OCI-LY3 (cell line): Measurements from ENCODE around the gene STK32A.

Source experiments
- H2AFZ ChIP-seq: fragments of 200-600, 300-600 bp; shearing (Covaris generic); 2 replicates; pipeline ENCODE4 v1.6.0; 2014; ENCODE audit warnings: antibody characterized with exemption, low read depth, low read length
- H3K27ac ChIP-seq: fragments of 200-600, 300-600 bp; sonication (generic); 2 replicates; pipeline ENCODE4 v1.5.1; 2014; ENCODE audit warnings: mild to moderate bottlenecking, low read length, moderate library complexity, mixed read lengths
- H3K27me3 ChIP-seq: fragments of 200-600, 300-600 bp; sonication (generic); 2 replicates; pipeline ENCODE4 v1.6.1; 2014; ENCODE audit warnings: low read depth, low read length, mixed read lengths
- H3K36me3 ChIP-seq: fragments of 200-600, 300-600 bp; sonication (generic); replicated peaks from 2 replicates; pipeline ENCODE3; 2014; ENCODE audit warnings: low read depth, low read length, mixed read lengths
- H3K4me1 ChIP-seq: fragments of 300-600, 200-600 bp; sonication (generic); 2 replicates; pipeline ENCODE4 v1.6.1; 2014; ENCODE audit warnings: low read length, mixed read lengths
- H3K4me2 ChIP-seq: fragments of 200-600, 300-600 bp; sonication (generic); 2 replicates; pipeline ENCODE4 v1.6.1; 2014; ENCODE audit warnings: low read length, mixed read lengths
- H3K4me3 ChIP-seq: fragments of 300-600, 200-600 bp; sonication (generic); 2 replicates; pipeline ENCODE4 v1.5.1; 2014; ENCODE audit warnings: antibody characterized with exemption, mild to moderate bottlenecking, low read length, moderate library complexity
- H3K79me2 ChIP-seq: fragments of 300-600, 200-600 bp; shearing (Covaris generic); 2 replicates; pipeline ENCODE4 v1.6.1; 2014; ENCODE audit warnings: mild to moderate bottlenecking, low read length, mixed read lengths
- H3K9ac ChIP-seq: fragments of 300-600, 200-600 bp; shearing (Covaris generic); 2 replicates; pipeline ENCODE4 v1.6.0; 2014; ENCODE audit warnings: mild to moderate bottlenecking, low read length, moderate library complexity
- H3K9me3 ChIP-seq: fragments of 200-600, 300-600 bp; shearing (Covaris generic); 2 replicates; pipeline ENCODE4 v1.6.1; 2014; ENCODE audit warnings: low read length, mixed read lengths; ENCODE audit not compliant: insufficient read depth
- H4K20me1 ChIP-seq: fragments of 200-600, 300-600 bp; sonication (generic); 2 replicates; pipeline ENCODE4 v1.6.1; 2016; ENCODE audit warnings: low read length, mixed read lengths; ENCODE audit not compliant: insufficient read depth
- EZH2phosphoT487 ChIP-seq: fragments of 200-600 bp; shearing (Covaris generic); IDR thresholded peaks from 2 replicates; pipeline ENCODE4 v1.6.1; 2018; ENCODE audit warnings: antibody characterized with exemption, mixed run types, low read depth
- TF ChIP-seq, protein P1 (sequence below): fragments of 200-600, 300-600 bp; sonication (generic); IDR thresholded peaks from 2 replicates; pipeline ENCODE4 v1.5.1; 2014; ENCODE audit warnings: antibody characterized with exemption, low read length, low read depth

The STK32A gene

DNA sequence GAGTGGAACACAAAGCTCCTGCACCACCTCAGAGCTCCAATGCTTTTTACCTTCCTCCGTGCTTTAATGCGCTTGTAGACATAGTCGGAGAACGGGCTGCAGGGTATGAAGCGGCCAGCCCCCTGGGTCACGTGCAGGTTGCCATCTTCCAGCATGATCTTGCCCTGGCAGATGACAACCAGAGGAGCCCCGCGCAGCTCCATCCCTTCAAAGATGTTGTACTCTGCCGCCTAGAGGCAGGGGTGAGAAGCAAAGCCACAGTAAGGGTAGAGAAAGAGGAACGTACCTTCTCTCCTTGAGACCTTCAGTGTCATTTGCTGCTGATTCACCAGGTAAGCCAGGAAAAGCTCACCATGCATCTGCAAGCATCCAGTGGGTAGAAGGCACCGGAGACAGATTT lies 162.8 kb downstream of the STK32A start:
- Histone ChIP-seq H3K4me1 (no peaks in the 10 kb centered on the region), H3K9me3 (no peaks in the 10 kb centered on the region), H3K36me3 (no peaks in the 10 kb centered on the region), H4K20me1 (no peaks in the 10 kb centered on the region), H2AFZ (no peak overlapping the region), H3K9ac (no peak overlapping the region), H3K79me2 (no peaks in the 10 kb centered on the region), H3K4me2 (no peak overlapping the region), H3K27me3 (no peaks in the 10 kb centered on the region), H3K4me3 (no peak overlapping the region), H3K27ac (no peak overlapping the region)
- TF ChIP-seq EZH2phosphoT487: no peak
- TF ChIP-seq, protein P1, sequence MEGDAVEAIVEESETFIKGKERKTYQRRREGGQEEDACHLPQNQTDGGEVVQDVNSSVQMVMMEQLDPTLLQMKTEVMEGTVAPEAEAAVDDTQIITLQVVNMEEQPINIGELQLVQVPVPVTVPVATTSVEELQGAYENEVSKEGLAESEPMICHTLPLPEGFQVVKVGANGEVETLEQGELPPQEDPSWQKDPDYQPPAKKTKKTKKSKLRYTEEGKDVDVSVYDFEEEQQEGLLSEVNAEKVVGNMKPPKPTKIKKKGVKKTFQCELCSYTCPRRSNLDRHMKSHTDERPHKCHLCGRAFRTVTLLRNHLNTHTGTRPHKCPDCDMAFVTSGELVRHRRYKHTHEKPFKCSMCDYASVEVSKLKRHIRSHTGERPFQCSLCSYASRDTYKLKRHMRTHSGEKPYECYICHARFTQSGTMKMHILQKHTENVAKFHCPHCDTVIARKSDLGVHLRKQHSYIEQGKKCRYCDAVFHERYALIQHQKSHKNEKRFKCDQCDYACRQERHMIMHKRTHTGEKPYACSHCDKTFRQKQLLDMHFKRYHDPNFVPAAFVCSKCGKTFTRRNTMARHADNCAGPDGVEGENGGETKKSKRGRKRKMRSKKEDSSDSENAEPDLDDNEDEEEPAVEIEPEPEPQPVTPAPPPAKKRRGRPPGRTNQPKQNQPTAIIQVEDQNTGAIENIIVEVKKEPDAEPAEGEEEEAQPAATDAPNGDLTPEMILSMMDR: no peak

DNA sequence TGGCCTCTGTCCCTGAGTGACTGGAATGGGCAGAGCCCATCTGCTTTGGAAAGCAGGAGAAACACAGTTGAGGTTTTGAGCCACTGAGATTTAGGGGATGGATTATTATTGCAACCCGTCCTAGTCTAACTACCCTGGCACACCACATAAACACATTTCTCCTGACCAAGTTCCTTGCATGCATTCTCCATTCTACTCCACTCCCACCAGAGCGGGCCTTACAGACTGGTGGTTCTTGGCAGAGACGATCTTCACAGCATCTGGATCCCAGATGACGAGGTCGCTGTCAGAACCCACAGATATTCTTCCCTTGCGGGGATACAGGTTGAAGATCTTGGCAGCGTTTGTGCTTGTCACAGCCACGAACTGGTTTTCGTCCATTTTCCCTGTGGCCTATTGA lies 164.0 kb downstream of the STK32A start:
- TF ChIP-seq, protein P1: no peak
- TF ChIP-seq EZH2phosphoT487: no peak
- no peak overlapping the region for H3K27ac ChIP-seq
- H4K20me1 ChIP-seq: no peaks in the 10 kb centered on the region
- H3K4me2 ChIP-seq: no peak overlapping the region
- no peak overlapping the region for H3K9ac ChIP-seq
- H3K27me3 ChIP-seq: no peaks in the 10 kb centered on the region
- H3K4me3 ChIP-seq: no peak overlapping the region
- H3K79me2 ChIP-seq: no peaks in the 10 kb centered on the region
- H2AFZ ChIP-seq: no peak overlapping the region
- H3K36me3 ChIP-seq: no peaks in the 10 kb centered on the region
- H3K4me1 ChIP-seq: no peaks in the 10 kb centered on the region
- H3K9me3 ChIP-seq: no peaks in the 10 kb centered on the region

DNA sequence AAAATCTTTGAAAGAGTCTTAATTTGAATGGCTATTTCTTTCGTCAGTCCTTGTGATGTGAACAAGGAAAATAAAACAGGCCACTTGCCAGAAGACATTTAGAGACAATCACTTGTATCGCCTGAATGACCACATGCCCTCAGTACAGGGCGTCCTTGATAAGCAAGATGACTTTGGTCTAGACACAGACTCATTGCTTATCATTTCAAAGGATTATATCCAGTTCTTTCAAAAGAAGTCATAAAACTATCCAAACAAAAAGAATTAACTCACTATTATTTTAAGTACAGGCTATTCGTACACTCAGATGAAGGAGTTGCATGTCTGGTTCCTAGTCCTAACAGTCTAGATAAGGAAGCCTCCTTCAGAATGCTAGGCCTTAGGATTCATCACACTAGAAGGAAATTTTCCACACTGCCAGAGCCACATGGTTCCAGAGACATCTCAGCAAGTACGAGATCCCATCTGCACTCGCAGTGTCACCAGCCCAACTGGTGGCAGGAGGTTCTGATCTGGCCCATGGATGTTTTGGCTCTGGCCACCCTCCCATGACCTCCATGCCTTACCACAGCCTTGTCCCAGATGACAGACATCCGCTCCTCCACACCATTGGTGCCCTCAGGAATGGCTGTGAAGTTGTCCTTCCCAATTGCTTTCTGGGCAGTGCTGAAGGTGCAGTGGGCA lies 165.4 kb downstream of the STK32A start:
- H4K20me1 ChIP-seq: no peaks in the 10 kb centered on the region
- H3K27ac ChIP-seq: no peak overlapping the region
- no peak overlapping the region for H2AFZ ChIP-seq
- no peaks in the 10 kb centered on the region for H3K4me1 ChIP-seq
- no peaks in the 10 kb centered on the region for H3K36me3 ChIP-seq
- H3K9ac ChIP-seq: no peak overlapping the region
- no peak overlapping the region for H3K4me2 ChIP-seq
- H3K27me3 ChIP-seq: no peaks in the 10 kb centered on the region
- H3K9me3 ChIP-seq: no peaks in the 10 kb centered on the region
- TF ChIP-seq, protein P1: no peak
- TF ChIP-seq EZH2phosphoT487: no peak
- H3K4me3 ChIP-seq: no peak overlapping the region
- no peaks in the 10 kb centered on the region for H3K79me2 ChIP-seq

DNA sequence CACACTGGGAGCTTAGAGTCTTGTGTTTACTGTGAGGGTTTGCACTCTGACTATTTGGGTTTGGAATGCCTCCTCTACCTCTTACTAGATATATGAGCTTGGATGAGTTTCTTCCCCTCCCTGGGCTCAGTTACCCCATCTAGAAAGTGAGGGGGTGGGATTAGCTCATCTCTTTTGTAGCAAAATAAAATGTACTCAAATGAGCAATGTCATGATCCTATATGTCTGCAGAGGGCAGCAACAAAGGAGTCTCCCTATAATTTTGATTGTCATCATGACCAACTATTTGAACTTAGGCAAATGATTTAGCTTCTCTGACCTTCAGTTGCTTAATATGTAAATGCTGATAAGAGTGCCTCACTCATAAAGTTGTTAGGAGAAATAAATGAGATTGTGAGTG lies 166.1 kb downstream of the STK32A start:
- no peaks in the 10 kb centered on the region for H4K20me1 ChIP-seq
- H3K9me3 ChIP-seq: no peaks in the 10 kb centered on the region
- H3K27me3 ChIP-seq: no peaks in the 10 kb centered on the region
- TF ChIP-seq EZH2phosphoT487: no peak
- TF ChIP-seq, protein P1: no peak
- no peak overlapping the region for H3K27ac ChIP-seq
- no peaks in the 10 kb centered on the region for H3K4me1 ChIP-seq
- no peaks in the 10 kb centered on the region for H3K36me3 ChIP-seq
- H3K4me2 ChIP-seq: no peak overlapping the region
- H3K9ac ChIP-seq: no peak overlapping the region
- no peaks in the 10 kb centered on the region for H3K79me2 ChIP-seq
- no peak overlapping the region for H2AFZ ChIP-seq
- H3K4me3 ChIP-seq: no peak overlapping the region
